HepG2 (cell line): ENCODE results near the gene PKD1L1. TPM values are rescaled to one million over a fixed set of nuclear protein-coding genes. Genes with fewer than 3 reads are reported as not detected.
"Not testable (repeated sequence)": the region's sequence is repeated elsewhere in the genome, so short reads cannot be mapped to it uniquely, and the experiment has no call there.

Experiments
- ATF1 ChIP-seq: IDR thresholded peaks from 2 replicates; pipeline ENCODE4 v1.6.1; 2016; ENCODE audit warnings: mild to moderate bottlenecking, control low read depth
- BCL6 ChIP-seq: IDR thresholded peaks from 2 replicates; pipeline ENCODE4 v1.6.1; 2016; ENCODE audit warnings: missing genetic modification reagents, missing compliant biosample characterization
- FOSL2 ChIP-seq: sonication (generic); formaldehyde crosslinking; IDR thresholded peaks from 2 replicates; pipeline ENCODE4 v1.4.0; 2020; ENCODE audit warnings: missing genetic modification reagents
- FOXA1 ChIP-seq, 2 experiments: fragments of 450-650 bp in 1 of 2; sonication (generic) in 1 of 2; formaldehyde crosslinking in 1 of 2; IDR thresholded peaks; 2 replicates each; pipeline versions ENCODE4 v1.4.0 to v1.6.1; 2016 to 2020; ENCODE audit warnings: missing genetic modification reagents in 1 of 2
- KDM6A ChIP-seq: IDR thresholded peaks from 2 replicates; pipeline ENCODE4 v1.6.1; 2016; ENCODE audit warnings: low read depth
- PATZ1 ChIP-seq: sonication (generic); formaldehyde crosslinking; IDR thresholded peaks from 2 replicates; pipeline ENCODE4 v1.4.0; 2020; ENCODE audit warnings: missing genetic modification reagents
- PITX1 ChIP-seq: sonication (generic); formaldehyde crosslinking; IDR thresholded peaks from 2 replicates; pipeline ENCODE4 v1.5.1; 2020; ENCODE audit warnings: mild to moderate bottlenecking, missing genetic modification reagents
- PPARG ChIP-seq: conservative IDR thresholded peaks from 2 replicates; pipeline ENCODE4 v1.6.1; 2016; ENCODE audit warnings: missing biosample characterization, missing genetic modification reagents
- RARA ChIP-seq: IDR thresholded peaks from 2 replicates; pipeline ENCODE4 v1.6.1; 2016; ENCODE audit warnings: missing genetic modification reagents, missing compliant biosample characterization
- RXRB ChIP-seq: IDR thresholded peaks from 2 replicates; pipeline ENCODE4 v1.6.1; 2016; ENCODE audit warnings: borderline replicate concordance, missing genetic modification reagents, missing compliant biosample characterization
- SIX1 ChIP-seq: sonication (generic); formaldehyde crosslinking; IDR thresholded peaks from 2 replicates; pipeline ENCODE4 v1.4.0; 2020; ENCODE audit warnings: missing genetic modification reagents, borderline replicate concordance
- SIX4 ChIP-seq: sonication (generic); formaldehyde crosslinking; IDR thresholded peaks from 2 replicates; pipeline ENCODE4 v1.4.0; 2020; ENCODE audit warnings: missing genetic modification reagents
- SOX13 ChIP-seq, 3 experiments: fragments of 450-650 bp in 1 of 3; sonication (generic) in 1 of 3; formaldehyde crosslinking in 1 of 3; IDR thresholded peaks in 2 of 3; conservative IDR thresholded peaks in 1 of 3; 2 replicates each; pipeline versions ENCODE4 v1.5.0 to v1.6.1; 2016 to 2020; ENCODE audit warnings: antibody characterized with exemption in 1 of 3, mild to moderate bottlenecking in 1 of 3, missing compliant biosample characterization in 1 of 3, missing genetic modification reagents in 1 of 3, moderate library complexity in 1 of 3
- STAG1 ChIP-seq: sonication (generic); formaldehyde crosslinking; IDR thresholded peaks from 2 replicates; pipeline ENCODE4 v1.4.0; 2020; ENCODE audit warnings: missing genetic modification reagents
- TBX2 ChIP-seq: sonication (generic); formaldehyde crosslinking; IDR thresholded peaks from 2 replicates; pipeline ENCODE4 v1.5.0; 2020; ENCODE audit warnings: missing genetic modification reagents, mild to moderate bottlenecking, borderline replicate concordance
- ZFX ChIP-seq: sonication (generic); formaldehyde crosslinking; IDR thresholded peaks from 2 replicates; pipeline ENCODE4 v1.4.0; 2020; ENCODE audit warnings: mild to moderate bottlenecking, low read depth, missing genetic modification reagents, moderate library complexity
- ZFY ChIP-seq: sonication (generic); formaldehyde crosslinking; IDR thresholded peaks from 2 replicates; pipeline ENCODE4 v1.4.0; 2020; ENCODE audit warnings: missing genetic modification reagents
- ZNF331 ChIP-seq: sonication (generic); formaldehyde crosslinking; IDR thresholded peaks from 2 replicates; pipeline ENCODE4 v1.4.0; 2020; ENCODE audit warnings: missing genetic modification reagents
- ZNF644 ChIP-seq: IDR thresholded peaks from 2 replicates; pipeline ENCODE4 v1.6.1; 2016; ENCODE audit warnings: low read depth
- ZNF710 ChIP-seq: sonication (generic); formaldehyde crosslinking; IDR thresholded peaks from 2 replicates; pipeline ENCODE4 v1.5.0; 2020; ENCODE audit warnings: mild to moderate bottlenecking, missing genetic modification reagents, borderline replicate concordance
- polyA plus RNA-seq, 8 experiments: library from polyadenylated mRNA; depleted of rRNA in 3 of 8; stranded (reverse) in 7 of 8; unstranded in 1 of 8; fragments of >200 nt; fragmentation: Illumina TruSeq in 4 of 8; extraction: Trizol in 4 of 8; gene quantifications; 2 replicates each; pipeline versions ENCODE4 v1.2.1 to v1.2.3, GENCODE V29; 2011 to 2016; ENCODE audit warnings: low read depth in 4 of 8, missing spikeins in 1 of 8, mixed read lengths in 1 of 8; ENCODE audit not compliant: insufficient read depth in 1 of 8
- total RNA-seq, 5 experiments: library from RNA; depleted of rRNA; stranded (reverse); fragments of >200 nt; fragmentation: Illumina TruSeq; extraction: Trizol; gene quantifications; 2 replicates each; pipeline ENCODE4 v1.2.3, GENCODE V29; 2016; ENCODE audit warnings: low read depth in 1 of 5
- TF ChIP-seq, protein P1 (sequence below): sonication (generic); formaldehyde crosslinking; IDR thresholded peaks from 2 replicates; pipeline ENCODE4 v1.5.1; 2020; ENCODE audit warnings: mild to moderate bottlenecking, moderate library complexity, missing genetic modification reagents
- TF ChIP-seq, protein P2 (sequence below): IDR thresholded peaks from 2 replicates; pipeline ENCODE4 v1.6.1; 2018; ENCODE audit warnings: missing genetic modification reagents, mild to moderate bottlenecking, missing compliant biosample characterization

PKD1L1 gene
- total and polyA plus RNA-seq, 2 of the 13 experiments (the other 11 are each of a cell fraction or from before 2014, with no cell fraction given), result 0.01 TPM; not detected in 1

- TF ChIP-seq RARA (peak; percentile 90), ZNF644 (0 out of 2 replicates have a peak, but pooled peaks have one; percentile 19), SIX1 (CRISPR knock-in tag) (peak; percentile 74; the same call in 1 of the 2 replicates), ATF1 (CRISPR knock-in tag) (0 out of 2 replicates have a peak, but pooled peaks have one; percentile 31), ZNF331 (CRISPR knock-in tag) (peak; percentile 42; the same call in 1 of the 2 replicates), RXRB (CRISPR knock-in tag) (peak; percentile 38; the same call in 1 of the 2 replicates), ZFY (CRISPR knock-in tag) (peak; percentile 23; the same call in 1 of the 2 replicates), PATZ1 (CRISPR knock-in tag) (peak; percentile 43; the same call in 1 of the 2 replicates), STAG1 (CRISPR knock-in tag) (0 out of 2 replicates have a peak, but pooled peaks have one; percentile 10), KDM6A (CRISPR knock-in tag) (0 out of 2 replicates have a peak, but pooled peaks have one; percentile 13), PPARG (peak; percentile 36; the same call in 1 of the 2 replicates), FOSL2 (CRISPR knock-in tag) (peak; percentile 40; the same call in 1 of the 2 replicates), SOX13 (CRISPR knock-in tag; conservative IDR thresholded peaks at IDR 0.05 in 1 of 2, IDR thresholded peaks at IDR 0.05 in 1 of 2) (peak in 1 of 2 experiments; percentile 91; a peak in 2 of 4 replicates), PITX1 (CRISPR knock-in tag) (peak; percentile 97), BCL6 (CRISPR knock-in tag) (peak; percentile 98), SIX4 (peak; percentile 70), FOXA1 (CRISPR knock-in tag; IDR thresholded peaks at IDR 0.05) (peak; percentile 53; the same call in 1 of the 2 replicates), ZFX (CRISPR knock-in tag) (peak; percentile 28; the same call in 1 of the 2 replicates), TBX2 (CRISPR knock-in tag) (peak; percentile 53; the same call in 1 of the 2 replicates), ZNF710 (peak; percentile 24; the same call in 1 of the 2 replicates)
- TF ChIP-seq, protein P1, sequence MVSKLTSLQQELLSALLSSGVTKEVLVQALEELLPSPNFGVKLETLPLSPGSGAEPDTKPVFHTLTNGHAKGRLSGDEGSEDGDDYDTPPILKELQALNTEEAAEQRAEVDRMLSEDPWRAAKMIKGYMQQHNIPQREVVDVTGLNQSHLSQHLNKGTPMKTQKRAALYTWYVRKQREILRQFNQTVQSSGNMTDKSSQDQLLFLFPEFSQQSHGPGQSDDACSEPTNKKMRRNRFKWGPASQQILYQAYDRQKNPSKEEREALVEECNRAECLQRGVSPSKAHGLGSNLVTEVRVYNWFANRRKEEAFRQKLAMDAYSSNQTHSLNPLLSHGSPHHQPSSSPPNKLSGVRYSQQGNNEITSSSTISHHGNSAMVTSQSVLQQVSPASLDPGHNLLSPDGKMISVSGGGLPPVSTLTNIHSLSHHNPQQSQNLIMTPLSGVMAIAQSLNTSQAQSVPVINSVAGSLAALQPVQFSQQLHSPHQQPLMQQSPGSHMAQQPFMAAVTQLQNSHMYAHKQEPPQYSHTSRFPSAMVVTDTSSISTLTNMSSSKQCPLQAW (CRISPR knock-in tag), result peak; percentile 64
- TF ChIP-seq, protein P2, sequence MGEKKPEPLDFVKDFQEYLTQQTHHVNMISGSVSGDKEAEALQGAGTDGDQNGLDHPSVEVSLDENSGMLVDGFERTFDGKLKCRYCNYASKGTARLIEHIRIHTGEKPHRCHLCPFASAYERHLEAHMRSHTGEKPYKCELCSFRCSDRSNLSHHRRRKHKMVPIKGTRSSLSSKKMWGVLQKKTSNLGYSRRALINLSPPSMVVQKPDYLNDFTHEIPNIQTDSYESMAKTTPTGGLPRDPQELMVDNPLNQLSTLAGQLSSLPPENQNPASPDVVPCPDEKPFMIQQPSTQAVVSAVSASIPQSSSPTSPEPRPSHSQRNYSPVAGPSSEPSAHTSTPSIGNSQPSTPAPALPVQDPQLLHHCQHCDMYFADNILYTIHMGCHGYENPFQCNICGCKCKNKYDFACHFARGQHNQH (CRISPR knock-in tag), result 0 out of 2 replicates have a peak, but pooled peaks have one; percentile 50
- TF ChIP-seq SOX13, FOXA1 (IDR thresholded peaks at IDR 0.05): not testable (repeated sequence)
Observed at GRCh38 chr7:47989607-47990400, 41.5 kb upstream of the PKD1L1 start (continued).
